ENCODE data around the gene PYGM.

- TF ChIP-seq, protein P1, sequence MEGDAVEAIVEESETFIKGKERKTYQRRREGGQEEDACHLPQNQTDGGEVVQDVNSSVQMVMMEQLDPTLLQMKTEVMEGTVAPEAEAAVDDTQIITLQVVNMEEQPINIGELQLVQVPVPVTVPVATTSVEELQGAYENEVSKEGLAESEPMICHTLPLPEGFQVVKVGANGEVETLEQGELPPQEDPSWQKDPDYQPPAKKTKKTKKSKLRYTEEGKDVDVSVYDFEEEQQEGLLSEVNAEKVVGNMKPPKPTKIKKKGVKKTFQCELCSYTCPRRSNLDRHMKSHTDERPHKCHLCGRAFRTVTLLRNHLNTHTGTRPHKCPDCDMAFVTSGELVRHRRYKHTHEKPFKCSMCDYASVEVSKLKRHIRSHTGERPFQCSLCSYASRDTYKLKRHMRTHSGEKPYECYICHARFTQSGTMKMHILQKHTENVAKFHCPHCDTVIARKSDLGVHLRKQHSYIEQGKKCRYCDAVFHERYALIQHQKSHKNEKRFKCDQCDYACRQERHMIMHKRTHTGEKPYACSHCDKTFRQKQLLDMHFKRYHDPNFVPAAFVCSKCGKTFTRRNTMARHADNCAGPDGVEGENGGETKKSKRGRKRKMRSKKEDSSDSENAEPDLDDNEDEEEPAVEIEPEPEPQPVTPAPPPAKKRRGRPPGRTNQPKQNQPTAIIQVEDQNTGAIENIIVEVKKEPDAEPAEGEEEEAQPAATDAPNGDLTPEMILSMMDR (conservative IDR thresholded peaks at IDR 0.05; ENCODE audit: low read length): peak; percentile 61; the same call in 1 of the 2 replicates
- TF ChIP-seq EZH2phosphoT487 (IDR thresholded peaks at IDR 0.05; ENCODE audit: borderline replicate concordance, low read depth, low read length): no peak
Measured at GRCh38 chr11:64803158-64803845, 43.5 kb upstream of the PYGM start, which contains the start of gene MAP4K2.

Data from OCI-LY7 (cell line).